ENCODE measurements around the gene TTBK2. TPM values are rescaled to one million over a fixed set of nuclear protein-coding genes. Genes with fewer than 3 reads are reported as not detected.

The TTBK2 gene
- total and polyA plus RNA-seq, 4 experiments from 2014 or later: 9.1 to 28.2 (median 18.5) TPM

- no peaks in the 10 kb centered on the region for H3K4me1 Mint-ChIP-seq
- Histone ChIP-seq H3K27me3 (ENCODE audit: insufficient read depth, low read length) (no peaks in the 10 kb centered on the region), H3K4me1 (ENCODE audit: insufficient read depth, low read length) (no peaks in the 10 kb centered on the region), H3K36me3 (ENCODE audit: insufficient read depth, low read length) (peaks cover 30% of the 10 kb centered on the region), H3K27ac (ENCODE audit: low read depth, low read length) (no peak overlapping the region), H3K4me3 (ENCODE audit: low read length in 2 of 2) (no peak overlapping the region), H3K9me3 (ENCODE audit: control insufficient read depth in 1 of 2, low read length in 2 of 2) (no peaks in the 10 kb centered on the region)
- ChIA-PET CTCF (ENCODE audit: partially characterized antibody) (no interaction called here), POLR2A (ENCODE audit: partially characterized antibody) (no interaction called here)
- H3K4me3 Mint-ChIP-seq: no peak overlapping the region
- no peak overlapping the region for H3K27ac Mint-ChIP-seq
- H3K27me3 Mint-ChIP-seq: no peaks in the 10 kb centered on the region
- DNase-seq: no peak
- no peaks in the 10 kb centered on the region for H3K9me3 Mint-ChIP-seq
- intact Hi-C loops (cut with micrococcal nuclease): no loop called here
- H3K36me3 Mint-ChIP-seq: peaks cover 33 to 50% of the 10 kb centered on the region in 2 donors
Measured at GRCh38 chr15:42721916-42722315, 198.7 kb downstream of the TTBK2 start.

GRCh38 chr15:42721016-42721415 is 199.6 kb downstream of the TTBK2 start:
- no peaks in the 10 kb centered on the region for H3K9me3 Mint-ChIP-seq
- H3K4me3 ChIP-seq (ENCODE audit: low read length in 2 of 2): no peak overlapping the region
- ChIA-PET CTCF (ENCODE audit: partially characterized antibody) (no interaction called here), POLR2A (ENCODE audit: partially characterized antibody) (no interaction called here)
- H3K27ac ChIP-seq (ENCODE audit: low read depth, low read length): no peak overlapping the region
- no peaks in the 10 kb centered on the region for H3K27me3 Mint-ChIP-seq
- H3K4me3 Mint-ChIP-seq: no peak overlapping the region
- H3K27ac Mint-ChIP-seq: peak overlapping the region in 2 of 7 donors; percentile 37 to 83
- H3K27me3 ChIP-seq (ENCODE audit: insufficient read depth, low read length): no peaks in the 10 kb centered on the region
- H3K36me3 Mint-ChIP-seq: peaks cover 26 to 43% of the 10 kb centered on the region in 2 donors
- no peaks in the 10 kb centered on the region for H3K4me1 Mint-ChIP-seq
- no peaks in the 10 kb centered on the region for H3K9me3 ChIP-seq (ENCODE audit: control insufficient read depth in 1 of 2, low read length in 2 of 2)
- intact Hi-C loops (cut with micrococcal nuclease): no loop called here
- DNase-seq: no peak
- H3K36me3 ChIP-seq (ENCODE audit: insufficient read depth, low read length): peaks cover 21% of the 10 kb centered on the region
- H3K4me1 ChIP-seq (ENCODE audit: insufficient read depth, low read length): no peaks in the 10 kb centered on the region

- no peak overlapping the region for H3K27ac ChIP-seq (ENCODE audit: low read depth, low read length)
- ChIA-PET CTCF (ENCODE audit: partially characterized antibody) (no interaction called here), POLR2A (ENCODE audit: partially characterized antibody) (no interaction called here)
- H3K9me3 Mint-ChIP-seq: no peaks in the 10 kb centered on the region
- DNase-seq: no peak
- no peaks in the 10 kb centered on the region for H3K4me1 Mint-ChIP-seq
- no peaks in the 10 kb centered on the region for H3K27me3 ChIP-seq (ENCODE audit: insufficient read depth, low read length)
- no peaks in the 10 kb centered on the region for H3K27me3 Mint-ChIP-seq
- peaks cover 14% of the 10 kb centered on the region for H3K36me3 ChIP-seq (ENCODE audit: insufficient read depth, low read length)
- peak overlapping the region in 6 of 7 donors; percentile 26 to 84 (median 55) for H3K27ac Mint-ChIP-seq
- peaks cover 20 to 37% of the 10 kb centered on the region in 2 donors for H3K36me3 Mint-ChIP-seq
- H3K4me3 Mint-ChIP-seq: no peak overlapping the region
- H3K9me3 ChIP-seq (ENCODE audit: control insufficient read depth in 1 of 2, low read length in 2 of 2): no peaks in the 10 kb centered on the region
- H3K4me1 ChIP-seq (ENCODE audit: insufficient read depth, low read length): no peaks in the 10 kb centered on the region
- intact Hi-C loops (cut with micrococcal nuclease): no loop called here
- H3K4me3 ChIP-seq (ENCODE audit: low read length in 2 of 2): no peak overlapping the region
Measured at GRCh38 chr15:42720071-42720470, 200.5 kb downstream of the TTBK2 start.

- ChIA-PET CTCF (ENCODE audit: partially characterized antibody) (no interaction called here), POLR2A (ENCODE audit: partially characterized antibody) (no interaction called here)
- DNase-seq: no peak
- Histone ChIP-seq H3K27ac (ENCODE audit: low read depth, low read length) (no peak overlapping the region), H3K4me3 (ENCODE audit: low read length in 2 of 2) (no peak overlapping the region), H3K36me3 (ENCODE audit: insufficient read depth, low read length) (peaks cover 4% of the 10 kb centered on the region), H3K27me3 (ENCODE audit: insufficient read depth, low read length) (no peaks in the 10 kb centered on the region), H3K9me3 (ENCODE audit: control insufficient read depth in 1 of 2, low read length in 2 of 2) (no peaks in the 10 kb centered on the region), H3K4me1 (ENCODE audit: insufficient read depth, low read length) (no peaks in the 10 kb centered on the region)
- Mint-ChIP-seq H3K27me3 (no peaks in the 10 kb centered on the region), H3K27ac (no peak overlapping the region), H3K36me3 (peaks cover 12 to 27% of the 10 kb centered on the region in 2 donors), H3K4me1 (no peaks in the 10 kb centered on the region), H3K4me3 (no peak overlapping the region), H3K9me3 (no peaks in the 10 kb centered on the region)
- intact Hi-C loops (cut with micrococcal nuclease): no loop called here
Measured at GRCh38 chr15:42719043-42719442, 201.5 kb downstream of the TTBK2 start.

- H3K27me3 ChIP-seq (ENCODE audit: insufficient read depth, low read length): no peaks in the 10 kb centered on the region
- Mint-ChIP-seq H3K36me3 (peaks cover 6 to 12% of the 10 kb centered on the region in 2 donors), H3K27me3 (no peaks in the 10 kb centered on the region), H3K27ac (no peak overlapping the region), H3K4me3 (no peak overlapping the region), H3K9me3 (no peaks in the 10 kb centered on the region), H3K4me1 (no peaks in the 10 kb centered on the region)
- H3K27ac ChIP-seq (ENCODE audit: low read depth, low read length): no peak overlapping the region
- H3K4me1 ChIP-seq (ENCODE audit: insufficient read depth, low read length): no peaks in the 10 kb centered on the region
- intact Hi-C loops (cut with micrococcal nuclease): no loop called here
- H3K36me3 ChIP-seq (ENCODE audit: insufficient read depth, low read length): no peaks in the 10 kb centered on the region
- ChIA-PET POLR2A (ENCODE audit: partially characterized antibody) (no interaction called here), CTCF (ENCODE audit: partially characterized antibody) (interaction anchor here (1.6 kb wide), 1 partner anchor 13 kb away, joined by 3 read pairs; no protein-coding TSS in a partner anchor)
- no peak for DNase-seq
- H3K4me3 ChIP-seq (ENCODE audit: low read length in 2 of 2): no peak overlapping the region
- no peaks in the 10 kb centered on the region for H3K9me3 ChIP-seq (ENCODE audit: control insufficient read depth in 1 of 2, low read length in 2 of 2)
Measured at GRCh38 chr15:42716626-42717025, 204.0 kb downstream of the TTBK2 start.

GRCh38 chr15:42716125-42716524 is 204.5 kb downstream of the TTBK2 start:
- Mint-ChIP-seq H3K27me3 (no peaks in the 10 kb centered on the region), H3K4me3 (no peak overlapping the region), H3K36me3 (peaks cover 6 to 11% of the 10 kb centered on the region in 2 donors), H3K9me3 (no peaks in the 10 kb centered on the region), H3K27ac (no peak overlapping the region), H3K4me1 (no peaks in the 10 kb centered on the region)
- H3K27me3 ChIP-seq (ENCODE audit: insufficient read depth, low read length): no peaks in the 10 kb centered on the region
- ChIA-PET CTCF (ENCODE audit: partially characterized antibody) (interaction anchor here (1.6 to 2.3 kb wide), 2 partner anchors 10 to 13 kb away, joined by 3 to 6 read pairs; no protein-coding TSS in a partner anchor), POLR2A (ENCODE audit: partially characterized antibody) (interaction anchor here (0.5 kb wide), 1 partner anchor 163 kb away, joined by 3 read pairs; no protein-coding TSS in a partner anchor)
- H3K4me1 ChIP-seq (ENCODE audit: insufficient read depth, low read length): no peaks in the 10 kb centered on the region
- intact Hi-C loops (cut with micrococcal nuclease): no loop called here
- H3K9me3 ChIP-seq (ENCODE audit: control insufficient read depth in 1 of 2, low read length in 2 of 2): no peaks in the 10 kb centered on the region
- no peak overlapping the region for H3K27ac ChIP-seq (ENCODE audit: low read depth, low read length)
- no peak for DNase-seq
- H3K4me3 ChIP-seq (ENCODE audit: low read length in 2 of 2): no peak overlapping the region
- no peaks in the 10 kb centered on the region for H3K36me3 ChIP-seq (ENCODE audit: insufficient read depth, low read length)

GRCh38 chr15:42712584-42712983 is 208.0 kb downstream of the TTBK2 start:
- H3K9me3 ChIP-seq (ENCODE audit: control insufficient read depth in 1 of 2, low read length in 2 of 2): no peaks in the 10 kb centered on the region
- H3K4me3 ChIP-seq (ENCODE audit: low read length in 2 of 2): no peak overlapping the region
- ChIA-PET POLR2A (ENCODE audit: partially characterized antibody) (no interaction called here), CTCF (ENCODE audit: partially characterized antibody) (no interaction called here)
- H3K27me3 ChIP-seq (ENCODE audit: insufficient read depth, low read length): no peaks in the 10 kb centered on the region
- intact Hi-C loops (cut with micrococcal nuclease): no loop called here
- H3K36me3 Mint-ChIP-seq: no peaks in the 10 kb centered on the region
- H3K27me3 Mint-ChIP-seq: no peaks in the 10 kb centered on the region
- DNase-seq: no peak
- no peak overlapping the region for H3K4me3 Mint-ChIP-seq
- H3K27ac ChIP-seq (ENCODE audit: low read depth, low read length): no peak overlapping the region
- H3K9me3 Mint-ChIP-seq: no peaks in the 10 kb centered on the region
- H3K4me1 ChIP-seq (ENCODE audit: insufficient read depth, low read length): no peaks in the 10 kb centered on the region
- peaks cover 0 to 5% (median 0%) of the 10 kb centered on the region in 4 donors for H3K4me1 Mint-ChIP-seq
- no peak overlapping the region for H3K27ac Mint-ChIP-seq
- H3K36me3 ChIP-seq (ENCODE audit: insufficient read depth, low read length): no peaks in the 10 kb centered on the region

- POLR2A ChIA-PET (ENCODE audit: partially characterized antibody): no interaction called here
- no peak overlapping the region for H3K4me3 ChIP-seq (ENCODE audit: low read length in 2 of 2)
- no peaks in the 10 kb centered on the region for H3K27me3 ChIP-seq (ENCODE audit: insufficient read depth, low read length)
- no peaks in the 10 kb centered on the region for H3K27me3 Mint-ChIP-seq
- H3K9me3 ChIP-seq (ENCODE audit: control insufficient read depth in 1 of 2, low read length in 2 of 2): no peaks in the 10 kb centered on the region
- H3K27ac ChIP-seq (ENCODE audit: low read depth, low read length): no peak overlapping the region
- H3K4me1 ChIP-seq (ENCODE audit: insufficient read depth, low read length): no peaks in the 10 kb centered on the region
- H3K36me3 Mint-ChIP-seq: no peaks in the 10 kb centered on the region
- H3K9me3 Mint-ChIP-seq: no peaks in the 10 kb centered on the region
- CTCF ChIA-PET (ENCODE audit: partially characterized antibody): no interaction called here
- intact Hi-C loops (cut with micrococcal nuclease): no loop called here
- no peak overlapping the region for H3K27ac Mint-ChIP-seq
- H3K36me3 ChIP-seq (ENCODE audit: insufficient read depth, low read length): no peaks in the 10 kb centered on the region
- H3K4me3 Mint-ChIP-seq: no peak overlapping the region
- peaks cover 0 to 5% (median 0%) of the 10 kb centered on the region in 4 donors for H3K4me1 Mint-ChIP-seq
- DNase-seq: no peak
Measured at GRCh38 chr15:42711746-42712145, 208.8 kb downstream of the TTBK2 start.
